ENCODE results near the gene NCKAP5L. TPM values are rescaled to one million over a fixed set of nuclear protein-coding genes. Genes with fewer than 3 reads are reported as not detected.
A peak's percentile ranks its signal among the peaks of the same experiment; 100 is the strongest.

Gene NCKAP5L
- total and polyA plus RNA-seq, 4 experiments from 2014 or later, result 0.20 to 11.2 (median 7.0) TPM

GRCh38 chr12:49750996-49751393 lies 77.2 kb downstream of the NCKAP5L start:
- H3K4me1 ChIP-seq (ENCODE audit: insufficient read depth, low read length), result peaks cover 79% of the 10 kb centered on the region
- peaks cover 41% of the 10 kb centered on the region for H3K36me3 ChIP-seq (ENCODE audit: insufficient read depth, low read length)
- no peaks in the 10 kb centered on the region for H3K27me3 ChIP-seq (ENCODE audit: insufficient read depth, low read length)
- H3K4me3 Mint-ChIP-seq, result peak overlapping the region; percentile 22 to 67 (median 52)
- no peaks in the 10 kb centered on the region for H3K27me3 Mint-ChIP-seq
- H3K4me3 ChIP-seq (ENCODE audit: low read length in 2 of 2), result no peak overlapping the region
- intact Hi-C loops (cut with micrococcal nuclease), result loop anchor here (1.0 kb wide), 1 partner anchor 10 kb away; the partner anchor contains the start of gene TMBIM6
- ChIA-PET POLR2A (ENCODE audit: partially characterized antibody) (interaction anchor here (1.7 kb wide), 1 partner anchor 10 kb away, joined by 15 read pairs; the partner anchor contains the start of gene TMBIM6), CTCF (ENCODE audit: partially characterized antibody) (interaction anchor here (1.2 to 8.5 kb wide), 2 partner anchors 12 kb away, joined by 5 to 85 read pairs; no protein-coding TSS in a partner anchor)
- peaks cover 30 to 75% of the 10 kb centered on the region in 2 donors for H3K36me3 Mint-ChIP-seq
- H3K27ac Mint-ChIP-seq, result peak overlapping the region; percentile 5 to 80 (median 43)
- no peak for DNase-seq
- H3K9me3 Mint-ChIP-seq, result peaks cover 0 to 1% (median 0%) of the 10 kb centered on the region in 8 donors
- peak overlapping the region; percentile 44 for H3K27ac ChIP-seq (ENCODE audit: low read depth, low read length)
- H3K4me1 Mint-ChIP-seq, result peaks cover 48 to 91% (median 65%) of the 10 kb centered on the region in 4 donors
- H3K9me3 ChIP-seq (ENCODE audit: control insufficient read depth in 1 of 2, low read length in 2 of 2), result no peaks in the 10 kb centered on the region

- DNase-seq, result peak in 4 of 5 donors; percentile 12 to 74 (median 39)
- Mint-ChIP-seq H3K4me1 (peaks cover 48 to 95% (median 68%) of the 10 kb centered on the region in 4 donors), H3K27ac (peak overlapping the region; percentile 51 to 95 (median 71)), H3K9me3 (peaks cover 0 to 1% (median 0%) of the 10 kb centered on the region in 8 donors), H3K27me3 (no peaks in the 10 kb centered on the region), H3K4me3 (peak overlapping the region; percentile 36 to 67 (median 58)), H3K36me3 (peaks cover 27 to 70% of the 10 kb centered on the region in 2 donors)
- Histone ChIP-seq H3K36me3 (ENCODE audit: insufficient read depth, low read length) (peaks cover 34% of the 10 kb centered on the region), H3K4me3 (ENCODE audit: low read length in 2 of 2) (no peak overlapping the region), H3K4me1 (ENCODE audit: insufficient read depth, low read length) (peaks cover 86% of the 10 kb centered on the region), H3K27ac (ENCODE audit: low read depth, low read length) (peak overlapping the region; percentile 44), H3K9me3 (ENCODE audit: control insufficient read depth in 1 of 2, low read length in 2 of 2) (no peaks in the 10 kb centered on the region), H3K27me3 (ENCODE audit: insufficient read depth, low read length) (no peaks in the 10 kb centered on the region)
- intact Hi-C loops (cut with micrococcal nuclease), result loop anchor here (1.0 kb wide), 1 partner anchor 9 kb away; the partner anchor contains the start of gene TMBIM6
- ChIA-PET CTCF (ENCODE audit: partially characterized antibody) (interaction anchor here (1.8 to 8.5 kb wide), 3 partner anchors 9 to 90 kb away, joined by 5 to 85 read pairs (median 15); partner anchors contain the start of gene TMBIM6), POLR2A (ENCODE audit: partially characterized antibody) (interaction anchor here (1.7 kb wide), 1 partner anchor 9 kb away, joined by 15 read pairs; the partner anchor contains the start of gene TMBIM6)
Measured at GRCh38 chr12:49750027-49750995, 77.9 kb downstream of the NCKAP5L start.

- H3K9me3 Mint-ChIP-seq, result peaks cover 0 to 1% (median 0%) of the 10 kb centered on the region in 8 donors
- peak overlapping the region; percentile 25 to 75 (median 66) for H3K27ac Mint-ChIP-seq
- intact Hi-C loops (cut with micrococcal nuclease), result no loop called here
- Histone ChIP-seq H3K9me3 (ENCODE audit: control insufficient read depth in 1 of 2, low read length in 2 of 2) (no peaks in the 10 kb centered on the region), H3K4me3 (ENCODE audit: low read length in 2 of 2) (no peak overlapping the region), H3K4me1 (ENCODE audit: insufficient read depth, low read length) (peaks cover 94% of the 10 kb centered on the region), H3K36me3 (ENCODE audit: insufficient read depth, low read length) (peaks cover 19% of the 10 kb centered on the region), H3K27ac (ENCODE audit: low read depth, low read length) (peak overlapping the region; percentile 44), H3K27me3 (ENCODE audit: insufficient read depth, low read length) (no peaks in the 10 kb centered on the region)
- no peak for DNase-seq
- no peaks in the 10 kb centered on the region for H3K27me3 Mint-ChIP-seq
- H3K4me1 Mint-ChIP-seq, result peaks cover 56 to 97% (median 79%) of the 10 kb centered on the region in 4 donors
- peak overlapping the region; percentile 2 to 67 (median 58) for H3K4me3 Mint-ChIP-seq
- ChIA-PET POLR2A (ENCODE audit: partially characterized antibody) (interaction anchor here (1.3 kb wide), 1 partner anchor 13 kb away, joined by 5 read pairs; no protein-coding TSS in a partner anchor), CTCF (ENCODE audit: partially characterized antibody) (interaction anchor here (1.2 to 8.5 kb wide), 5 partner anchors 8 to 119 kb away, joined by 3 to 85 read pairs (median 5); partner anchors contain the start of gene TMBIM6)
- H3K36me3 Mint-ChIP-seq, result peaks cover 15 to 68% of the 10 kb centered on the region in 2 donors
Measured at GRCh38 chr12:49748800-49749199, 79.4 kb downstream of the NCKAP5L start.

GRCh38 chr12:49748306-49748705 lies 79.9 kb downstream of the NCKAP5L start:
- ChIA-PET POLR2A (ENCODE audit: partially characterized antibody) (interaction anchor here (1.3 to 1.8 kb wide), 2 partner anchors 11 to 14 kb away, joined by 5 to 6 read pairs; no protein-coding TSS in a partner anchor), CTCF (ENCODE audit: partially characterized antibody) (interaction anchor here (0.6 to 8.5 kb wide), 6 partner anchors 9 to 567 kb away, joined by 3 to 85 read pairs (median 4); no protein-coding TSS in a partner anchor)
- Mint-ChIP-seq H3K36me3 (peaks cover 15 to 68% of the 10 kb centered on the region in 2 donors), H3K27ac (peak overlapping the region in 3 of 7 donors; percentile 52 to 69 (median 65)), H3K4me3 (peak overlapping the region in 7 of 8 donors; percentile 7 to 76 (median 46)), H3K9me3 (peaks cover 0 to 1% (median 0%) of the 10 kb centered on the region in 8 donors), H3K4me1 (peaks cover 58 to 97% (median 81%) of the 10 kb centered on the region in 4 donors), H3K27me3 (no peaks in the 10 kb centered on the region)
- H3K27ac ChIP-seq (ENCODE audit: low read depth, low read length), result no peak overlapping the region
- H3K9me3 ChIP-seq (ENCODE audit: control insufficient read depth in 1 of 2, low read length in 2 of 2), result no peaks in the 10 kb centered on the region
- H3K27me3 ChIP-seq (ENCODE audit: insufficient read depth, low read length), result no peaks in the 10 kb centered on the region
- peaks cover 14% of the 10 kb centered on the region for H3K36me3 ChIP-seq (ENCODE audit: insufficient read depth, low read length)
- intact Hi-C loops (cut with micrococcal nuclease), result no loop called here
- H3K4me3 ChIP-seq (ENCODE audit: low read length in 2 of 2), result no peak overlapping the region
- H3K4me1 ChIP-seq (ENCODE audit: insufficient read depth, low read length), result peaks cover 94% of the 10 kb centered on the region
- DNase-seq, result no peak

DNA sequence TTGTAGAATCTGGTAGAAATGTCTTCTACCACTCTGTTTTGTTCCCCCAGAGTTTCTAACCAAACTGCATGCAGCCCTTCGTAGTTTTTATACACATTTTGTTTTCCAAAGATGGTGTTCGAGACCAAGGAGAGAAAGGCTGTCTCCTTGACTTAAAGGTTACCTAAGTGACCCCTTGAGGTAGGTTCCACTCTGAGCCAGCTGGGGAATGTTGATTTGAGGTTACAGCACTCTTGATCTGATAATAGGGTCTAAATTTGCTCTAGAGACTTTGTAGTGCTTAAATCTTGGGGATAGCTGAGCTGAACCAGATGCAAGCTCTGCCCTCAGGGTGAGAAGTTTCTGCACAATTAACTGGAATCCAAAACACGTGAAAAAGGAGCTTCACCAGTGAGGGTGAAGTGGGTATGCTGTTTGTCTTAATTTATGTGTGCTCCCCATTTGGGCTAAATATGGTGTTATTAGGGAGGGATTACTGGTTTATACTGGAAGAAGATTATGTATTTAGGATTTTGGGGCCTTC lies 83.8 kb downstream of the NCKAP5L start:
- Mint-ChIP-seq H3K27ac (peak overlapping the region; percentile 9 to 95 (median 69)), H3K27me3 (no peaks in the 10 kb centered on the region), H3K4me1 (peaks cover 44 to 83% (median 65%) of the 10 kb centered on the region in 4 donors), H3K4me3 (peak overlapping the region in 7 of 8 donors; percentile 54 to 93 (median 67)), H3K9me3 (peaks cover 0 to 7% (median 0%) of the 10 kb centered on the region in 8 donors), H3K36me3 (peaks cover 9 to 48% of the 10 kb centered on the region in 2 donors)
- Histone ChIP-seq H3K4me3 (ENCODE audit: low read length in 2 of 2) (no peak overlapping the region), H3K27ac (ENCODE audit: low read depth, low read length) (peak overlapping the region; percentile 44), H3K9me3 (ENCODE audit: control insufficient read depth in 1 of 2, low read length in 2 of 2) (no peaks in the 10 kb centered on the region), H3K27me3 (ENCODE audit: insufficient read depth, low read length) (no peaks in the 10 kb centered on the region), H3K36me3 (ENCODE audit: insufficient read depth, low read length) (no peaks in the 10 kb centered on the region), H3K4me1 (ENCODE audit: insufficient read depth, low read length) (peaks cover 77% of the 10 kb centered on the region)
- intact Hi-C loops (cut with micrococcal nuclease), result loop anchor here (5.0 kb wide), 2 partner anchors 1338 to 1493 kb away; partner anchors contain the start of genes CSRNP2 and DAZAP2
- CTCF ChIA-PET (ENCODE audit: partially characterized antibody), result interaction anchor here (1.3 to 8.5 kb wide), 3 partner anchors 13 to 33 kb away, joined by 8 to 85 read pairs (median 12); no protein-coding TSS in a partner anchor
- POLR2A ChIA-PET (ENCODE audit: partially characterized antibody), result interaction anchor here (1.0 to 1.5 kb wide), 2 partner anchors 18 to 121 kb away, joined by 3 to 5 read pairs; partner anchors contain the start of gene PRPF40B
- no peak for DNase-seq

- H3K36me3 ChIP-seq (ENCODE audit: insufficient read depth, low read length), result no peaks in the 10 kb centered on the region
- peaks cover 0 to 7% (median 0%) of the 10 kb centered on the region in 8 donors for H3K9me3 Mint-ChIP-seq
- H3K27me3 ChIP-seq (ENCODE audit: insufficient read depth, low read length), result no peaks in the 10 kb centered on the region
- H3K27ac Mint-ChIP-seq, result peak overlapping the region; percentile 95 to 100 (median 98)
- H3K27ac ChIP-seq (ENCODE audit: low read depth, low read length), result peak overlapping the region; percentile 99
- DNase-seq, result peak; percentile 87 to 97 (median 90)
- H3K4me3 ChIP-seq (ENCODE audit: low read length in 2 of 2), result peak overlapping the region; percentile 27 to 86
- peaks cover 53% of the 10 kb centered on the region for H3K4me1 ChIP-seq (ENCODE audit: insufficient read depth, low read length)
- peak overlapping the region; percentile 92 to 97 (median 93) for H3K4me3 Mint-ChIP-seq
- peaks cover 30 to 61% (median 46%) of the 10 kb centered on the region in 4 donors for H3K4me1 Mint-ChIP-seq
- CTCF ChIA-PET (ENCODE audit: partially characterized antibody), result interaction anchor here (0.6 to 3.7 kb wide), 46 partner anchors 7 to 866 kb away, joined by 3 to 76 read pairs (median 5); partner anchors contain the start of genes BCDIN3D, COX14, NCKAP5L and PRPF40B
- POLR2A ChIA-PET (ENCODE audit: partially characterized antibody), result interaction anchor here (0.6 to 2.2 kb wide), 40 partner anchors 8 to 1023 kb away, joined by 3 to 107 read pairs (median 5); partner anchors contain the start of genes BCDIN3D, COX14, DDX23 and FMNL3
- intact Hi-C loops (cut with micrococcal nuclease), result loop anchor here (1.0 to 5.0 kb wide), 13 partner anchors 8 to 1495 kb away; partner anchors contain the start of genes BCDIN3D, CSRNP2, DAZAP2 and FMNL3
- peaks cover 9 to 35% of the 10 kb centered on the region in 2 donors for H3K36me3 Mint-ChIP-seq
- H3K9me3 ChIP-seq (ENCODE audit: control insufficient read depth in 1 of 2, low read length in 2 of 2), result no peaks in the 10 kb centered on the region
- H3K27me3 Mint-ChIP-seq, result no peaks in the 10 kb centered on the region
Measured at GRCh38 chr12:49741882-49742620, 86.2 kb downstream of the NCKAP5L start.
